ENCODE measurements around the gene DNAH1.
A peak's percentile ranks its signal among the peaks of the same experiment; 100 is the strongest.

DNAH1 gene

GRCh38 chr3:52291508-52292181, 24.5 kb upstream of the DNAH1 start:
- peak in 1 of 2 experiments; percentile 29 for DNase-seq

- DNase-seq: no peak
These were observed 23.7 kb upstream of the DNAH1 start for GRCh38 chr3:52292247-52293065.

DNA sequence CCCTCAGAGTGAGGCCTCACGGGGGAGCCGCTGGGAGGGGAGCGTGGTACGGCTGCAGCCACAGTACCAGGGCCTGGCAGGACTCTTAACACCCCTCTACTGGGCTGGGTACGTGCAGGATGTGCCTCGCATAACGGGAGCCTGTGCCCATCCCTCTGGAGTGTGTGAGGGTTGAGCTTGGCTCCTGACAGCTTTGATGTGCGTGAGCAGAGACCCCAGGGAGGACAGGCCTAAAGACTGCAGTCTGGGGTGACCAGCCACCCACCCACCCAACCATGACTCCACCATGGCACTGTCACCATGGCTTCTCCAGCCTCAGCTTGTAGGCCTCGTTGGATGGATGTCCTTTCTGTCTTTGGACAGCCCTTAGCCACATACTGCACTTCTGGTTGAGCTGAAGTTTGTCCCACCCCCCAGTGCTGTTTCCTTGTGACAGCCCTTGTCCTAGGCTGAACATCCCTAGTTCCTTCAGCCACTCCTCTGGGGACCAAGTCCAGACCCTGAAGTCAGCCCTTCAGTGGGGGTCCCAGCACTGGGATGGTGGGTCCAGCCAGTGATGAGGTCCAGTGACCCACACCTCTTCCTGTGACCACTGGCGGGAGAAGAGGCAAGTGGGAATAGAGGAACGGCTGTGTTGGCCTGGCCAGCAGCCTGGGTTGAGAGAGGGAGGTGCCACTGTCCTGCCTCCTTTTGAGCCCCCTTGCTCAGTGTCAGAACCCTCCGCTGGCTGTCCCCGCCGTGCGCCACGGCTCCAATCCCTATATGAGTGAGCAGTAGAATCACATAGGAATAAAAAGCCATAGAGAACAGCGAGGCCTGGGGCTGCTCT, 22.4 kb upstream of the DNAH1 start:
- DNase-seq: no peak

GRCh38 chr3:52294320-52295150, 21.6 kb upstream of the DNAH1 start:
- no peak for DNase-seq

DNA sequence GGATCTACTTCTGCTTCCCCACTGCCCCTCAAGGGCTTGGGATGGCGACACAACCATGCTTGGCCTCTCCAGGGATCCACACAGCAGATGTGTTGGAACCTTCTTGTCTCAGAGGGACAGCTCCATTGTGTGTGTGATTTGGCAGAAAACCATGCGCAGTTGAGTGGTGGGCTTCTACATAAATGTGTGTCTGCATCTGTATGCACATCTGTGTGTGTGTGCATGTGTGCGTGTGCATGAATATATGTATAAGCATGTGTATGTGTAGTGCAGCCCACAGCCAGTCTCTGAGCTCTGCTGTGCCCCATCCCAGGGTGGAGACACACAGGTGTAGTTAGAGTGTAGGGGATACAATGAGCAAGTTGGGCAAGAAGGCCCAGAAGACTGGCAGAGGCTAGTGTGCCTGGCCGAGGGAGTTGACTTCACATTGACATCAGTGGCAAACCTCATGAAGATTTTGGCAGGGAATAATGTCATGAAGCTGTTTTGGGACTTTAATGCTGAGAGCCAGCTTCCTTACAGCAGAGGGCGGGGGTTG, 20.4 kb upstream of the DNAH1 start:
- no peak for DNase-seq

GRCh38 chr3:52297242-52298148, 18.6 kb upstream of the DNAH1 start:
- no peak for DNase-seq

DNA sequence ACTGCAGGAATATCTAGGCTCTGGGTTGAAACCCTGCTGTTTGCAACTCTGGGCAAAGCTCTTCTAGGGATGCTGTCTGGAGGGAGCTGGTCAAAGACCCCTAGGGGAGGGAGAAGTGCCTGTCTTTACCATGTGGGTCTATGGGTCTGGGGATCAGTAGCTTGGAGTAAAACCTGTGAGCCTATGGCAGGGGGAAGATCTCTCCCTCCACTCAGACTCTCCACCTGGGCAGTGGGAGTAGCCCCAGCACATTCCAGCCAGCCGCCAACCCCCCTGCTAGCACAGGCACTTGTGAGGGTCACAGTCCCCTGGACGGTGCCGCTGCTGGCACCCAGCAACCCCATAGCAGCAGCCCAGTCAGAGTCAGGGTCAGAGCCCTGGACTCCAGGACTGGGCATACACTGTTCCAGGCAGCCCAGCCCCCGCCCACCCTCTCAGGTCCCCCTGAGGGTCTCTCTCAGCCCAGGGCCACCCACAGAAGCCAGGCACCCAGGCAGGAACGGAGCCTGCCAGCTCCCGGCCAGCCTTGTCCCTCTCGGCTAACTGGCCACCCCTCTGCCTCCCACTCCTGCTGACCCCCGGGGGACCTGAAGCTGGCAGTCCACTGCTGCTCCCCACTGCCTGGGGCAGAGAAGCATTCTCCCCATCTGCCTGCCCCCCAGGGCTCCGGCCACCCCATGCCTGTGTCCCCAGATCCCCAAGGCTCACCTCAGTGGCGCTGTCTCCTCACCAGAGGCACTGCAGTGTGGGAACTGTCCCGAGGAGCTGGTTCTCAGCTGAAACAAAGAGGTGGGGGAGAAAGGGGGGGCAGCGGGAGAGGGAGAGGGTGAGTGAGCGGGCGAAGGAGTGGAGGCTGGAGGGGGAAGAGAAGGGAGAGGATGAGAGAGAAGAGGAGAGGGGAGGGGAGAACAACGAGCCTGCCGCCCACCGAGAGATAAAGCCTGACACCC, 17.7 kb upstream of the DNAH1 start:
- no peak for DNase-seq

DNA sequence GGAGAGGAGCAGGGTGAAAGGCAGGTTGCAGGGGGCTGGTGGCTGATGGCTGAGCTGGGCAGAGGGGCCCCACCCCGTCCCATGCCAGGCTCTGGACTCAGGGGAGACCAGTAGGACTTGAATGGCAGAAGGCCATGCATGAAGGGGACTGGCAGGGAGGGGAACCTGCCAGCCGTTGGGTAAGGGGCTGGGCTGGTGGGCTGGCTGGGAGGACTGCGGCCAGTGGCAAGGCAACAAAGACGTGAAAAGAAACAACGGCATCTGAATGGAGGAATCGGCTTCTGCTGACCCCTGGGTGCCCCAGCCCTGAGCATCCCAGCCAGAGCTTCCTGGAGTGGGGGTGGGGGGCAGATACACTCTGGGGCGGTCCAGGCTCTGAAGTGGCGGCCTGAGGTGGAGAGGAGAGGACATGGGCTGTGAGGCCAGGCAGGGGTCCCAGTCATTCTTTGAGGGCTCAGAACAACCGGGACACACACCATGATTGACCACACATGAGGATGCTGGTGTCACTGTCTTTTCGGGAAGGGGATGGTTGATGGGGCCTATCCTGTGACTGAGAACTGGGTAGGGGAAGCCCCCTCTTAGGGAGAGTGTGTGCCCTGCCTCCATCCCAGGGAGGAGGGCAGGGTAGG, 16.8 kb upstream of the DNAH1 start:
- DNase-seq: no peak

DNA sequence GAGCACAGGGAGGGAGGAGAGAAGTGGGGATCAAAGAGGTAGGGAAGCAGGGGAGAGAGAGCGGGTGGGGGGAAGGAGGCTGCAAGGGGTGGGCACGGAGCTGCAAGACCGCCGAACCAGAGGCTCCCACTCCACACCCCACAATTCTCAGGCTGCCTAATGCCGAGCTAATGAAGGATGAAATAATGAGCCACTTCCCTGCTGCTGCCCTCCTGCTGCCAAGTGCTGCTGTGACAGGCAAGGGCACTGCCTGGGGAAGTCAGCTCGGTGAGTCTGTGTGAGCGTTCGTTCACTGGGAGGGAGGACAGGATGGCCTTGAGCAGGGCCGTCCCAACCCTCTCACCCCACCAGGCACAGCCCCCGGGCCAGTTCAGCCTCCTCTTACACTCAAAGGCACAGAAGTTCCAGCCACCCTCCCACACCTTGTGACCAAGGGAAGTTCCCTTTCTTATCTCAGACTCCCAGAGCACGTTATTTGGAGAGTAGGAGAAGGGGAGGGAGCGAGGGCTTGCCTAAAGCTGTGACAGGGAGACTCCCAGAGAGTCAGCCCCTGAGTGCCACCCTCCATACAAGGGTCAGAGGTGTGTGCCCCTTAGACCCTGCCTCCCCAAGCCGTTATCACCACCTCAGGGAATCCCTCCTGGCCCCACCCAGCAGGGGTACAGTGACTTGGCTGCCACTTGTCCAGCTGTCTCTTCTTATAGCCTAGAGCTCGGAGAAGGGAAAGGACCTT, 16.1 kb upstream of the DNAH1 start:
- peak; percentile 63 to 75 for DNase-seq

DNA sequence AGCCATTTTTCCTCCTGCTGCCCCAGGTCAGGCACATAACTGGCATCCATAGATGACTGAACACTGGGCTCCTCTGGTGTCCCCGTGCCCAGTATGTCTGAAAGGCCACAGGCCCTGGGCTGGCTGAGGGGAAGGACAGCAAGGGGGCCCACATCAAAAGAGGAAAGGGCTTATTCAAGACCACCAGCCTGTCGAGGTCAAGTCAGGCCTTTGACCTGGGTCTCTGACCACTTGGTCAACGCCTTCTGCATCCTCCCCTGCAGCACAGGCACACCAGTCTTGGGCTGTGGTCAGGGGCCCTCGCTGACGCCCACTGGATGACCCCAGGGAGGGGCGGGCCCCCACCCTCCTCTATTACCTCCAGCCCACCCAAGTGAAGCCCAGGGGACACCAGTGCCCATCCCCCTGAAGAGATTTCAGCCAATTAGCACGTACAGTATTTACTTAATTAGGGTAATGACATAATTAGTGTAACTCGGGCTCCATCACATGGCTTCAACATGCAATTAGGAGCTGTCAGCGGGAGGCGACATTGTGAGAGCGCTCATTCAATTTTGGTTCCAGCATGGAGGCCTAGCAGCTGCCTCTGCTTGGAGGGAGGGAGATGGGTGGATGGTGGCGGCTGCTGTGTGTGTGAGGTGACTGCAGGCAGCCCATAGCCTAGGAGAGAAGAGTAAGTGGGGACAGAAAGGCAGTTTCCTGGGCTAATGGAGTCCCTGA, 13.5 kb upstream of the DNAH1 start:
- no peak for DNase-seq

- DNase-seq: no peak
These were observed 12.3 kb upstream of the DNAH1 start for GRCh38 chr3:52303811-52304210.

GRCh38 chr3:52305926-52306325, 10.2 kb upstream of the DNAH1 start:
- no peak for DNase-seq

DNA sequence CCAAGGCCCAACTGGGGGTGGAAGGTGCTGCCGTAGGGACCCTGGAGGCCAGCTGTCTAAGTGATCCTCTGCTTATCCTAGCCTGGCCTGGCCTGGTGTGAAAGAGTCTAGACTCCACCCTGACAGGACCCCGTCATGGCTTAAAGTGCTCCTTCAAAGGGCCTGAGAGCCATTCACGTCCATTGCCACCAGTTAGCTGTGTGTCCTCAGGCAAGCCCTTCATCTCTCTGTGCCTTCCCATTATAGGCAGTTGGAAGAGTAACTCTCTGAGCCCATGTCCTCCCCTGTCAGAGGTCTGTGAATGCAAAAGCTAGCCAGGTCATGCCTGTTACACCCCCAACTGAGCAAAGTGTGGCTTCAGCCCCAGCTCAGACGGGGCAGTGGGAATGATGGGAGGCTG, 9.1 kb upstream of the DNAH1 start:
- DNase-seq: no peak

DNA sequence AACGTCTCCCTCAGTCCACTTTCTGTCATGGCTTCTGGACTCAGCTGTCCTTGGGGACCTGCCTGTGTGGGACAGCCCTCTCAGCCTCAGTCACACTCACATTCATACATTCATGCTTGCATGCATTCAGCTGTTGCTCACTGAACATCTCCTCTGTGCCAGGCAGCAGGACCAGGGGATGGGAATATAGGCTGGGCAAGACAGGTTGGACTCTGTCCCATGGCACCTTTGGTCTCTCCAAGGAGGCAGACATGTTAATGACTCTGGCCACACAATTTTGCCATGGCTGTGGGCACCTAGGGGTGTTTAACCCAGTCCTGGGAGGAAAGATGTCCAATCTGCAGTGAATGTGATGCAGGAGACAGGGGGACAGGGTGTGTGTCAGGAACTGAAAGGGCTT, 7.8 kb upstream of the DNAH1 start:
- no peak for DNase-seq

GRCh38 chr3:52310861-52311575, 5.1 kb upstream of the DNAH1 start:
- no peak for DNase-seq

GRCh38 chr3:52311576-52312119, 4.5 kb upstream of the DNAH1 start:
- DNase-seq: peak in 1 of 2 experiments; percentile 5

DNA sequence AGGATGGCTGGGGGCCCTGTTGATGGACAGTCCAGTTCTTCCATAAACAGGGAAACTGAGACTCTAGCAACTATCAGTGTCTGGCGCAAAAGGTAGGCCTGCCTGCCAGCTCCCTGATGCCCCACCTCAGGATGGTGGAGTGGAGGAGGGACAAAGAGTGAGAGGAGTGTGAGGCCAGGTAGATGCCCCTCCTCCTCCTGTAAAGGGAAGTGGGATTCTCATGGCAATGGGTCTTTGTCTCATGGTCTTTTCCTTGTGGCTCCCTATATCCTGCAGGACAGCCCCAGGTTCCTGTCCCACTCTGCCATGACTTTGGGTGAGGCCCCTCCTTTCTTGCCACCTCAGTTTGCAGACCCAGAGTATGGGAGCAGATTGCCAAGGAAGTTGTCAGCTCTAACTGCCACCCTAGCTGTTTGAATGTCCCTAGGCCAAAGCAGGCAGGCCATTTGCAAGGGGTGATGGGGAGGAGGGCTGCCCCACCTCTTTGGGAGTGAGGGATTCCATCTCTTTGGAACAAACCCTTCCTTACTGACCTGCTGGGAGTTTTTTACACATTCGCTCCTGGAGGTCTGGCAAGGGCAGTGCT, 2.8 kb upstream of the DNAH1 start:
- DNase-seq: no peak

All from NCI-H524 (cell line).